Parathyroid adenoma (tissue), 2 donors: ENCODE results near the gene BID.

Experiments
- H2AFZ ChIP-seq: fragments of 300-600 bp; sonication (generic); one replicate; pipeline ENCODE4 v1.7.0; 2017; ENCODE audit warnings: antibody characterized with exemption, mild to moderate bottlenecking
- H3K27ac ChIP-seq: fragments of 300-600 bp; sonication (generic); one replicate; pipeline ENCODE4 v1.7.0; 2017
- H3K27me3 ChIP-seq: fragments of 300-600 bp; sonication (generic); one replicate; pipeline ENCODE4 v1.7.0; 2017; ENCODE audit warnings: low read length; ENCODE audit not compliant: control insufficient read depth, insufficient read depth
- H3K36me3 ChIP-seq: fragments of 300-600 bp; sonication (generic); one replicate; pipeline ENCODE4 v1.7.0; 2017; ENCODE audit warnings: low read length; ENCODE audit not compliant: control insufficient read depth, insufficient read depth
- H3K4me1 ChIP-seq: fragments of 300-600 bp; sonication (generic); one replicate; pipeline ENCODE4 v1.7.0; 2017; ENCODE audit warnings: control low read depth
- H3K4me2 ChIP-seq: fragments of 300-600 bp; sonication (generic); one replicate; pipeline ENCODE4 v1.7.0; 2017; ENCODE audit warnings: low read length
- H3K4me3 ChIP-seq: fragments of 300-600 bp; sonication (generic); one replicate; pipeline ENCODE4 v1.7.0; 2017; ENCODE audit warnings: low read depth, low read length
- H3K79me2 ChIP-seq: fragments of 300-600 bp; sonication (generic); one replicate; pipeline ENCODE4 v1.7.0; 2017; ENCODE audit warnings: control low read depth
- H3K9ac ChIP-seq: fragments of 300-600 bp; sonication (generic); one replicate; pipeline ENCODE4 v1.7.0; 2017; ENCODE audit warnings: mild to moderate bottlenecking
- H3K9me3 ChIP-seq: fragments of 300-600 bp; sonication (generic); one replicate; pipeline ENCODE4 v1.7.0; 2017; ENCODE audit warnings: low read length; ENCODE audit not compliant: control insufficient read depth
- TF ChIP-seq, protein P1 (sequence below): fragments of 300-600 bp; sonication (generic); IDR thresholded peaks from one replicate; pipeline ENCODE4 v1.7.0; 2017; ENCODE audit warnings: antibody characterized with exemption, mild to moderate bottlenecking
- donor health status: primary hyperparathyroidism.

Gene BID

GRCh38 chr22:17780116-17780740, 6.0 kb upstream of the BID start:
- Histone ChIP-seq H3K27me3 (no peaks in the 10 kb centered on the region), H3K9me3 (no peaks in the 10 kb centered on the region), H3K9ac (no peak overlapping the region), H2AFZ (no peak overlapping the region), H3K27ac (no peak overlapping the region), H3K4me3 (no peak overlapping the region), H3K4me1 (no peaks in the 10 kb centered on the region), H3K79me2 (no peaks in the 10 kb centered on the region), H3K4me2 (no peak overlapping the region), H3K36me3 (no peaks in the 10 kb centered on the region)
- TF ChIP-seq, protein P1, sequence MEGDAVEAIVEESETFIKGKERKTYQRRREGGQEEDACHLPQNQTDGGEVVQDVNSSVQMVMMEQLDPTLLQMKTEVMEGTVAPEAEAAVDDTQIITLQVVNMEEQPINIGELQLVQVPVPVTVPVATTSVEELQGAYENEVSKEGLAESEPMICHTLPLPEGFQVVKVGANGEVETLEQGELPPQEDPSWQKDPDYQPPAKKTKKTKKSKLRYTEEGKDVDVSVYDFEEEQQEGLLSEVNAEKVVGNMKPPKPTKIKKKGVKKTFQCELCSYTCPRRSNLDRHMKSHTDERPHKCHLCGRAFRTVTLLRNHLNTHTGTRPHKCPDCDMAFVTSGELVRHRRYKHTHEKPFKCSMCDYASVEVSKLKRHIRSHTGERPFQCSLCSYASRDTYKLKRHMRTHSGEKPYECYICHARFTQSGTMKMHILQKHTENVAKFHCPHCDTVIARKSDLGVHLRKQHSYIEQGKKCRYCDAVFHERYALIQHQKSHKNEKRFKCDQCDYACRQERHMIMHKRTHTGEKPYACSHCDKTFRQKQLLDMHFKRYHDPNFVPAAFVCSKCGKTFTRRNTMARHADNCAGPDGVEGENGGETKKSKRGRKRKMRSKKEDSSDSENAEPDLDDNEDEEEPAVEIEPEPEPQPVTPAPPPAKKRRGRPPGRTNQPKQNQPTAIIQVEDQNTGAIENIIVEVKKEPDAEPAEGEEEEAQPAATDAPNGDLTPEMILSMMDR = no peak

DNA sequence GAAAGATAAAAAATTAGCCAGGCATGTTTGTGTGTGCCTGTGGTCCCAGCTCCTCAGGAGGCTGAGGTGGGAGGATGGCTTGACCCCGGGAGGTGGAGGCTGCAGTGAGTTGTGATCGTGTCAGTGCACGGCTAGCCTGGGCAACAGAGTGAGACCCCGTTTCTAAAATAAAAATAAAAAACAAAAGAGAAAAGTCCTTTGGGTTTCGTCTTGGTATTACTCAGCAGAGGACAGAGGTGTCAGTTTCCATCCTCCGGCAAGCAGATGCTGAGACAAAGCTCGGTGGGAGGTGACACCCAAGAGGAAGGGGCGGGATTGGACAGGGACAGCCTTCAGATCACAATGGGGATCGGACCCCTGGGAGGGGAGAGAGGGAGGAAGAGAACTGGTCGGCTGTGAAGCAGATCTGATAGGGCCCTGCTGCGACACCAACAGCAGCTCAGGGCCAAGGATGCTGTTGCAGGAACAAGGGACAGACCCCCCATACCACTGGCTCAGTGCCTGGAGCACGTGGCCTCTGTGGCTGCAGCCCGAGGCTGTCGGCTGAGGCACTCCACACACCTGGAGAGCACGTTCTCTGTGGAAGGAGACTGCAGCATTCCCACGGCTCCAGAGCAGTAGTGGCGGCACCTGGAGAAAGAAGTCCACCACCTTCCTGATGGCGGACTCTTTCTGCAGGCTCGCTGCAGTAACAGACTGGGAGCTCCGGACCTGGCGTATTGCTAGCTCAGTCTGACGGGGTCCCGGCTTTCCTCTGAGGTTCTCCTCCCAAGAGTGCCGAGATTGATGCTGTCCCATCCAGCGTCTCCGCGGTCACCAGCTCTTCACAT, 5.2 kb upstream of the BID start:
- no peaks in the 10 kb centered on the region for H3K27me3 ChIP-seq
- H3K4me3 ChIP-seq = no peak overlapping the region
- H3K4me1 ChIP-seq = no peaks in the 10 kb centered on the region
- no peaks in the 10 kb centered on the region for H3K9me3 ChIP-seq
- H3K27ac ChIP-seq = no peak overlapping the region
- TF ChIP-seq, protein P1 = no peak
- H3K36me3 ChIP-seq = no peaks in the 10 kb centered on the region
- H3K9ac ChIP-seq = no peak overlapping the region
- no peak overlapping the region for H2AFZ ChIP-seq
- H3K4me2 ChIP-seq = no peak overlapping the region
- no peaks in the 10 kb centered on the region for H3K79me2 ChIP-seq

DNA sequence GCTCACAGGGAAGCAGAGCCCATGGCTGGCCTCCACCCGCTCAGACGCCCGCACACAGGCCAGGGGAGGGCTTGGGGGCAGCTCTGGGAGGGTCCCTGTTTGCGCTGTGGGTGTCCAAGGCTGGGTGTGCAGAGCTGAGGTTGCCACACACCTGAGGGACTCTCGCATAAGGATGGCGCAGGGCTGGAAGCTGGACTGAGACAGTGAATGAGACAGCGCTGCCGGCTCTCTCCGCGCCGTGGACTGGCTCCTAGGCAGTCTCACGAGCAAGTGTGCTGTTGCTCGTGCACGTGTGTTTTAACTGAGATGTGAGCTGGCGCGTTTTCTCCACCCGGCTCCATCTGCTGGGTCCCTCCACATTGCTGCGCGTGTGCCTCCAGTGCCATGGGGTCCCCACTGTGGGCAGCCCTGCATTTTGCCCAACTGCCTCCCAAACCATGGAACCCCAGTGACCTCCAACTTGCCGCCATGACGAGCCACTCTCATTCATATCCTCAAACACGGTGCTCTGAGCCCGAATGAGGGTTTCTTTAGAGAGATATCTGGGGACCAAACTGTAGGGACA, 4.2 kb upstream of the BID start:
- H3K9me3 ChIP-seq = no peaks in the 10 kb centered on the region
- H2AFZ ChIP-seq = no peak overlapping the region
- no peaks in the 10 kb centered on the region for H3K4me1 ChIP-seq
- no peak overlapping the region for H3K27ac ChIP-seq
- H3K27me3 ChIP-seq = no peaks in the 10 kb centered on the region
- no peaks in the 10 kb centered on the region for H3K79me2 ChIP-seq
- TF ChIP-seq, protein P1 = no peak
- no peaks in the 10 kb centered on the region for H3K36me3 ChIP-seq
- no peak overlapping the region for H3K4me2 ChIP-seq
- no peak overlapping the region for H3K4me3 ChIP-seq
- no peak overlapping the region for H3K9ac ChIP-seq

GRCh38 chr22:17777717-17778044, 3.4 kb upstream of the BID start:
- Histone ChIP-seq H3K9ac (no peak overlapping the region), H3K36me3 (no peaks in the 10 kb centered on the region), H3K27me3 (no peaks in the 10 kb centered on the region), H2AFZ (no peak overlapping the region), H3K4me3 (no peak overlapping the region), H3K4me1 (peaks cover 6% of the 10 kb centered on the region), H3K27ac (no peak overlapping the region), H3K9me3 (no peaks in the 10 kb centered on the region), H3K4me2 (no peak overlapping the region), H3K79me2 (no peaks in the 10 kb centered on the region)
- TF ChIP-seq, protein P1 = no peak
